ENCODE measurements around the gene DCTPP1. TPM values are rescaled to one million over a fixed set of nuclear protein-coding genes. Genes with fewer than 3 reads are reported as not detected.

DCTPP1 gene
- polyA plus RNA-seq, 3 donors: 10.5 to 45.5 (median 32.2) TPM

- Mint-ChIP-seq H3K9me3 (no peaks in the 10 kb centered on the region), H3K36me3 (peaks cover 7 to 17% of the 10 kb centered on the region in 2 donors), H3K27me3 (ENCODE audit: low read depth in 3 of 3) (peaks cover 0 to 2% (median 1%) of the 10 kb centered on the region in 3 donors), H3K27ac (peak overlapping the region in 1 of 7 donors; percentile 38), H3K4me3 (no peak overlapping the region), H3K4me1 (peaks cover 16% of the 10 kb centered on the region)
- no peak for DNase-seq
- no peak overlapping the region for H2AFZ ChIP-seq (ENCODE audit: insufficient read depth, low read depth, low read length, poor library complexity, severe bottlenecking)
- H3K9ac ChIP-seq (ENCODE audit: insufficient read depth, low read length, poor library complexity, severe bottlenecking): no peak overlapping the region
- no peaks in the 10 kb centered on the region for H3K27me3 ChIP-seq (ENCODE audit: control insufficient read depth in 2 of 2, insufficient read depth in 2 of 2, low read length in 2 of 2)
- no peaks in the 10 kb centered on the region for H4K20me1 ChIP-seq (ENCODE audit: insufficient read depth, low read length)
- no peak overlapping the region for H3K4me3 ChIP-seq (replicated peaks in 1 of 3; ENCODE audit: low read depth in 2 of 3, low read length in 3 of 3)
- no peaks in the 10 kb centered on the region for H3K79me2 ChIP-seq (ENCODE audit: insufficient read depth, low read length)
- TF ChIP-seq CTCF (IDR thresholded peaks at IDR 0.05): no peak
- no peaks in the 10 kb centered on the region for H3K9me3 ChIP-seq (replicated peaks in 1 of 2; ENCODE audit: control insufficient read depth in 1 of 2, insufficient read depth in 1 of 2, low read length in 2 of 2)
- H3K4me2 ChIP-seq (replicated peaks; ENCODE audit: extremely low read depth, low read length, poor library complexity, severe bottlenecking): no peak overlapping the region
- WGBS (ENCODE audit: insufficient coverage): 100% methylated on average over 5 of the region's 6 CpGs
- peaks cover 0 to 9% of the 10 kb centered on the region in 2 donors for H3K36me3 ChIP-seq (replicated peaks in 1 of 2; ENCODE audit: control insufficient read depth in 1 of 2, insufficient read depth in 2 of 2, low read length in 2 of 2)
- no peak overlapping the region for H3K27ac ChIP-seq (ENCODE audit: low read depth in 1 of 2, low read length in 2 of 2)
- intact Hi-C loops (cut with micrococcal nuclease): no loop called here
- peaks cover 16 to 29% of the 10 kb centered on the region in 2 donors for H3K4me1 ChIP-seq (ENCODE audit: control insufficient read depth in 1 of 2, insufficient read depth in 2 of 2, low read length in 2 of 2)
These were observed 16.6 kb downstream of the DCTPP1 start for GRCh38 chr16:30413112-30413806.

- Mint-ChIP-seq H3K27me3 (ENCODE audit: low read depth in 3 of 3) (peaks cover 0 to 3% (median 0%) of the 10 kb centered on the region in 3 donors), H3K4me3 (no peak overlapping the region), H3K36me3 (peaks cover 7 to 10% of the 10 kb centered on the region in 2 donors), H3K9me3 (peaks cover 0 to 2% (median 0%) of the 10 kb centered on the region in 7 donors), H3K4me1 (peaks cover 21% of the 10 kb centered on the region), H3K27ac (peak overlapping the region in 3 of 7 donors; percentile 54 to 74 (median 71))
- DNase-seq: peak; percentile 82 to 85 (median 82)
- no peak overlapping the region for H3K9ac ChIP-seq (ENCODE audit: insufficient read depth, low read length, poor library complexity, severe bottlenecking)
- H3K79me2 ChIP-seq (ENCODE audit: insufficient read depth, low read length): no peaks in the 10 kb centered on the region
- peaks cover 0 to 9% of the 10 kb centered on the region in 2 donors for H3K36me3 ChIP-seq (replicated peaks in 1 of 2; ENCODE audit: control insufficient read depth in 1 of 2, insufficient read depth in 2 of 2, low read length in 2 of 2)
- intact Hi-C loops (cut with micrococcal nuclease): loop anchor here (2.0 to 10.0 kb wide), 3 partner anchors 39 to 72 kb away; partner anchors contain the start of genes CD2BP2 (in 1 of the 2) and TBC1D10B (in 1 of the 2)
- no peaks in the 10 kb centered on the region for H3K9me3 ChIP-seq (replicated peaks in 1 of 2; ENCODE audit: control insufficient read depth in 1 of 2, insufficient read depth in 1 of 2, low read length in 2 of 2)
- 33% methylated on average over 9 of the region's 15 CpGs for WGBS (ENCODE audit: insufficient coverage)
- H4K20me1 ChIP-seq (ENCODE audit: insufficient read depth, low read length): no peaks in the 10 kb centered on the region
- peak overlapping the region; percentile 39 for H2AFZ ChIP-seq (ENCODE audit: insufficient read depth, low read depth, low read length, poor library complexity, severe bottlenecking)
- no peaks in the 10 kb centered on the region for H3K27me3 ChIP-seq (ENCODE audit: control insufficient read depth in 2 of 2, insufficient read depth in 2 of 2, low read length in 2 of 2)
- H3K4me3 ChIP-seq (replicated peaks in 1 of 3; ENCODE audit: low read depth in 2 of 3, low read length in 3 of 3): no peak overlapping the region
- TF ChIP-seq CTCF (IDR thresholded peaks at IDR 0.05): peak; percentile 92
- H3K27ac ChIP-seq (ENCODE audit: low read depth in 1 of 2, low read length in 2 of 2): peak overlapping the region in 1 of 2 donors; percentile 1
- peaks cover 17 to 30% of the 10 kb centered on the region in 2 donors for H3K4me1 ChIP-seq (ENCODE audit: control insufficient read depth in 1 of 2, insufficient read depth in 2 of 2, low read length in 2 of 2)
- no peak overlapping the region for H3K4me2 ChIP-seq (replicated peaks; ENCODE audit: extremely low read depth, low read length, poor library complexity, severe bottlenecking)
These were observed 20.4 kb downstream of the DCTPP1 start for GRCh38 chr16:30409125-30410060.
